Ovary (tissue), 3 donors: Measurements from ENCODE around the gene STRA6.

Experiments used
- CTCF ChIP-seq, 3 donors: fragments of 450-650 bp in 2 of 3; fragments of 200-600 bp in 1 of 3; IDR thresholded peaks; one replicate each; pipeline versions ENCODE4 v1.5.1 to v1.8.0; 2016 to 2022; ENCODE audit warnings: antibody characterized with exemption in 3 of 3, mild to moderate bottlenecking in 1 of 3
- EP300 ChIP-seq: sonication (generic); formaldehyde crosslinking; IDR thresholded peaks from one replicate; pipeline ENCODE4 v1.6.1; 2017; ENCODE audit warnings: antibody characterized with exemption
- POLR2A ChIP-seq: fragments of 450-650 bp; IDR thresholded peaks from one replicate; pipeline ENCODE4 v1.6.1; 2017; ENCODE audit warnings: antibody characterized with exemption, mild to moderate bottlenecking, moderate library complexity
- donor health status: DM: no; HTN: no; CAD: no.

DNA sequence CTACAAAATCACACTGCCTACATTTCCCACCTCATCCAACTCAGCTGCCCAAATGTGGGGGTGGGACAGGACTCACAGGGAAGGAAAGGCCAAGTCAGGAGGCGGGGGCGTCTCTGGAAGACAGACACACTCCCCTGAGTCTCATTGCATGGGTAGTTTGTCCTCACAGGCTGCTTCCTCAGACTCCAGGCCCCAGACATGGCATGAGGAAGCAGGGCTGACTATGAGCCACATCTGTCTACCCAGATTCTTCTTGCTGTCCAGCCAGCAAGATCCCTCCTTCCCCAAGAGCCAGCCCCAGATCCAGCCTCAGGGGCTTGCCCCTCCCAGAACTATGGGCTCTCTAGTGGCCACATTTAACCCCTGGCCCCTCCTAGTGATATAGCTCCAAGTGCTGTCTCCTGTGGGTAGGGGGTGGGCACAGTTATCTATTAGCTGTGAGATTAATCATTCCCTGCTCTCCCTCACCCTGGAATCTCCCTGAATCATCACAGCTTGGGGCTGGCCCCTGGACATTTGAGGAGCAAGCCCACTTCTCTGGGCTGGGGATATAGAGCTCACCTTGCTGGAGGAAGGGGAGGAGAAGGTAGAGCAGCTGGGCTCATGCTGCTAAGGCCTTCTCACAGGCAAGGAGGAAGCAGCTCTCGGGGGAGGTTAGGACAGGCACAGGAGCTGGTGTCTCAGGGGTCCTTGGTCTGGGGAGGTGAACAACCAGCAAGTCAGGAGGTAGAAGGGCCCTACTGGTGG, 31.4 kb upstream of the STRA6 start:
- TF ChIP-seq POLR2A (no peak), CTCF (IDR thresholded peaks at IDR 0.05) (no peak), EP300 (no peak)
